PC-3 (cell line): ENCODE results near the gene CMC2. TPM values are rescaled to one million over a fixed set of nuclear protein-coding genes. Genes with fewer than 3 reads are reported as not detected.

Source experiments
- ATAC-seq: fragments of 200-7000 bp; cut with Tn5 transposase; 2 replicates; pipeline ENCODE4 v1.9.1; 2020; ENCODE audit warnings: mild to moderate bottlenecking, moderate library complexity
- BruUV-seq: library from RNA; stranded (reverse); fragments of 400-500 nt; replicated peaks from 2 replicates; lab custom pipeline; 2021; lab: Mats Ljungman, UMichigan
- CTCF ChIA-PET: fragments of 300-600 bp; sonication (Branson Sonifier 250); formaldehyde crosslinking; loops from one replicate; lab custom pipeline; 2022; ENCODE audit warnings: antibody characterized with exemption; lab: Charles Lee
- POLR2A ChIA-PET: fragments of 300-600 bp; sonication (Branson Sonifier 250); formaldehyde crosslinking; loops from one replicate; lab custom pipeline; 2022; ENCODE audit warnings: antibody characterized with exemption; ENCODE audit not compliant: unreplicated experiment; lab: Charles Lee
- DNase-seq: peaks from one replicate; pipeline ENCODE4 v3.0.0-alpha.2; 2015
- H2AFZ ChIP-seq: fragments of 300-600 bp; sonication (generic); 2 replicates; pipeline ENCODE4 v1.6.0; 2016; ENCODE audit warnings: antibody characterized with exemption, low read length
- H3F3A ChIP-seq: fragments of 300-600 bp; sonication (generic); one replicate; pipeline ENCODE4 v1.6.0; 2017; ENCODE audit warnings: antibody characterized with exemption, low read length, control low read depth, mild to moderate bottlenecking; ENCODE audit not compliant: unreplicated experiment
- H3K27ac ChIP-seq: fragments of 300-600 bp; sonication (generic); 2 replicates; pipeline ENCODE4 v1.5.1; 2016; ENCODE audit warnings: mild to moderate bottlenecking, low read length
- H3K27me3 ChIP-seq: fragments of 300-600 bp; sonication (generic); 2 replicates; pipeline ENCODE4 v1.6.1; 2016; ENCODE audit warnings: low read length, mixed read lengths
- H3K36me3 ChIP-seq: fragments of 300-600 bp; sonication (generic); 2 replicates; pipeline ENCODE4 v1.6.1; 2016; ENCODE audit warnings: low read depth, mixed run types, low read length, mixed read lengths
- H3K4me1 ChIP-seq: fragments of 300-600 bp; sonication (generic); 2 replicates; pipeline ENCODE4 v1.5.1; 2016; ENCODE audit warnings: low read length; ENCODE audit not compliant: insufficient read depth
- H3K4me2 ChIP-seq: fragments of 300-600 bp; sonication (generic); 2 replicates; pipeline ENCODE4 v1.6.0; 2016; ENCODE audit warnings: low read length
- H3K4me3 ChIP-seq: fragments of 300-600 bp; sonication (generic); 2 replicates; pipeline ENCODE4 v1.5.1; 2016; ENCODE audit warnings: mild to moderate bottlenecking, low read length, mixed read lengths
- H3K79me2 ChIP-seq: fragments of 300-600 bp; sonication (generic); 2 replicates; pipeline ENCODE4 v1.6.1; 2017; ENCODE audit warnings: low read length, mixed read lengths
- H3K9ac ChIP-seq: fragments of 300-600 bp; sonication (generic); 2 replicates; pipeline ENCODE4 v1.6.0; 2016; ENCODE audit warnings: mild to moderate bottlenecking, low read length
- H3K9me2 ChIP-seq: fragments of 300-600 bp; sonication (generic); replicated peaks from 2 replicates; pipeline ENCODE4 v1.6.1; 2016; ENCODE audit warnings: mixed run types, low read length, mixed read lengths
- H3K9me3 ChIP-seq: fragments of 300-600 bp; sonication (generic); 2 replicates; pipeline ENCODE4 v1.6.1; 2016; ENCODE audit warnings: low read length, mixed read lengths
- H4K20me1 ChIP-seq: fragments of 300-600 bp; sonication (generic); 2 replicates; pipeline ENCODE4 v1.6.1; 2016; ENCODE audit warnings: low read length, mixed read lengths
- EZH2 ChIP-seq: fragments of 300-600 bp; sonication (generic); IDR thresholded peaks from one replicate; pipeline ENCODE4 v1.6.1; 2017; ENCODE audit warnings: antibody characterized with exemption, mild to moderate bottlenecking, low read length; ENCODE audit not compliant: unreplicated experiment
- EZH2phosphoT487 ChIP-seq: fragments of 300-600 bp; sonication (generic); IDR thresholded peaks from 2 replicates; pipeline ENCODE4 v1.6.1; 2018; ENCODE audit warnings: mild to moderate bottlenecking, antibody characterized with exemption, low read length, borderline replicate concordance
- intact Hi-C: fragments of 100-400 bp; cut with micrococcal nuclease; formaldehyde crosslinking; loops from 2 replicates; pipeline ENCODE4 v1.9.0; 2023
- total RNA-seq: library from RNA; depleted of rRNA; stranded (reverse); fragments of >200 nt; gene quantifications from 2 replicates; pipeline ENCODE4 v1.2.3, GENCODE V29; 2014
- TF ChIP-seq, protein P1 (sequence below): fragments of 300-600 bp; sonication (generic); conservative IDR thresholded peaks from 2 replicates; pipeline ENCODE4 v1.5.1; 2017; ENCODE audit warnings: antibody characterized with exemption, low read depth, mild to moderate bottlenecking, low read length

The CMC2 gene
- total RNA-seq, 1 experiment from 2014 or later: 86.2 TPM

DNA sequence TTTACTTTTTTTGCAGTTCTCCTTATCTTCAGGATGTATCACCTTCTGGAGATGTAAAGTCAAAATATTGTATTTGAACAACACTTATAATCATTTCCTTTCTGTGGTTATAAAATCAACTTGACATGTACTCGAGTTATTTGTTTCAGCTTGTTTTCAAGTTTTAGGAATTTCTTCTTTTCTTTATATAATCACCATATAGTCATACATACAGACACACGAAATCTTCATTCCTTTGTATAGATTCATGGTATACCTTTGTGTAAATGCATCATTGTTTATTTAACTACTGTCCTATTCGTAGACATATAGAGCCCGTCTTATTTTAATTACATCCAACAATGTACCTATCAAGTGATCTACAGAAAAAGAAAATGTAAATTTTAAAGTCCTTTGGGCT, 40.1 kb downstream of the CMC2 start:
- Histone ChIP-seq H3K9me3 (no peaks in the 10 kb centered on the region), H3K4me3 (no peak overlapping the region), H3K27me3 (no peaks in the 10 kb centered on the region), H3K9ac (no peak overlapping the region), H3K36me3 (no peaks in the 10 kb centered on the region), H3K4me2 (no peak overlapping the region), H2AFZ (no peak overlapping the region), H3K9me2 (no peaks in the 10 kb centered on the region), H3K4me1 (no peaks in the 10 kb centered on the region), H4K20me1 (no peaks in the 10 kb centered on the region), H3K27ac (no peak overlapping the region), H3F3A (no peaks in the 10 kb centered on the region), H3K79me2 (no peaks in the 10 kb centered on the region)
- TF ChIP-seq EZH2 (no peak), EZH2phosphoT487 (no peak)
- TF ChIP-seq, protein P1, sequence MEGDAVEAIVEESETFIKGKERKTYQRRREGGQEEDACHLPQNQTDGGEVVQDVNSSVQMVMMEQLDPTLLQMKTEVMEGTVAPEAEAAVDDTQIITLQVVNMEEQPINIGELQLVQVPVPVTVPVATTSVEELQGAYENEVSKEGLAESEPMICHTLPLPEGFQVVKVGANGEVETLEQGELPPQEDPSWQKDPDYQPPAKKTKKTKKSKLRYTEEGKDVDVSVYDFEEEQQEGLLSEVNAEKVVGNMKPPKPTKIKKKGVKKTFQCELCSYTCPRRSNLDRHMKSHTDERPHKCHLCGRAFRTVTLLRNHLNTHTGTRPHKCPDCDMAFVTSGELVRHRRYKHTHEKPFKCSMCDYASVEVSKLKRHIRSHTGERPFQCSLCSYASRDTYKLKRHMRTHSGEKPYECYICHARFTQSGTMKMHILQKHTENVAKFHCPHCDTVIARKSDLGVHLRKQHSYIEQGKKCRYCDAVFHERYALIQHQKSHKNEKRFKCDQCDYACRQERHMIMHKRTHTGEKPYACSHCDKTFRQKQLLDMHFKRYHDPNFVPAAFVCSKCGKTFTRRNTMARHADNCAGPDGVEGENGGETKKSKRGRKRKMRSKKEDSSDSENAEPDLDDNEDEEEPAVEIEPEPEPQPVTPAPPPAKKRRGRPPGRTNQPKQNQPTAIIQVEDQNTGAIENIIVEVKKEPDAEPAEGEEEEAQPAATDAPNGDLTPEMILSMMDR: no peak
- DNase-seq (no peak), ATAC-seq (no peak)
- CTCF ChIA-PET: interaction anchor here (0.6 kb wide), 1 partner anchor 1646 kb away, joined by 3 read pairs; no protein-coding TSS in a partner anchor
- POLR2A ChIA-PET: no interaction called here
- intact Hi-C loops: no loop called here
- BruUV-seq: no TSS peak

DNA sequence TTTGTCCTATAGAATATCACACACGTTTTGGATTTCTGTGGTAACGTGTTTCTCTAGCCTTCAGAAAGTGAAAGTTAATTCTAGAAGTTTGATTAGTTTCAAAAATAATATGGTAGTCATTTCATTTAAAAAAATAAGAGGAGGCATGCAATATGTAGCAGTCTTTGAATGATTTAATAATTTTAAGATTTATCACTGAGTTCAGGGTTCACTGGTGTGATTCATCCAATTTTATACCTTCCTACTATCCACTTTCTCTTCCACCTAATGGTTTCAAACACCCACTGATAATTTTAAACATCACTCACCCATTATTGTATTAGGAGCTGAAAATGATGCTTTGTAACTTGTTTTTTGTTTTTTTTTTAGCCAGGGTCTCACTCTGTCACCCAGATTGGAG, 42.3 kb downstream of the CMC2 start:
- ChIA-PET POLR2A (no interaction called here), CTCF (no interaction called here)
- no peak overlapping the region for H3K4me2 ChIP-seq
- H3K79me2 ChIP-seq: no peaks in the 10 kb centered on the region
- H3F3A ChIP-seq: no peaks in the 10 kb centered on the region
- no peak for ATAC-seq
- H3K27ac ChIP-seq: no peak overlapping the region
- no peaks in the 10 kb centered on the region for H3K27me3 ChIP-seq
- H3K9me2 ChIP-seq: no peaks in the 10 kb centered on the region
- H4K20me1 ChIP-seq: no peaks in the 10 kb centered on the region
- H3K4me1 ChIP-seq: no peaks in the 10 kb centered on the region
- no TSS peak for BruUV-seq
- H3K4me3 ChIP-seq: no peak overlapping the region
- no peak for TF ChIP-seq EZH2phosphoT487
- TF ChIP-seq, protein P1: no peak
- TF ChIP-seq EZH2: no peak
- no peak overlapping the region for H3K9ac ChIP-seq
- intact Hi-C loops: no loop called here
- H2AFZ ChIP-seq: no peak overlapping the region
- DNase-seq: no peak
- 0 out of 2 replicates have a peak, but pooled peaks cover 3% of the 10 kb centered on the region for H3K9me3 ChIP-seq
- no peaks in the 10 kb centered on the region for H3K36me3 ChIP-seq

DNA sequence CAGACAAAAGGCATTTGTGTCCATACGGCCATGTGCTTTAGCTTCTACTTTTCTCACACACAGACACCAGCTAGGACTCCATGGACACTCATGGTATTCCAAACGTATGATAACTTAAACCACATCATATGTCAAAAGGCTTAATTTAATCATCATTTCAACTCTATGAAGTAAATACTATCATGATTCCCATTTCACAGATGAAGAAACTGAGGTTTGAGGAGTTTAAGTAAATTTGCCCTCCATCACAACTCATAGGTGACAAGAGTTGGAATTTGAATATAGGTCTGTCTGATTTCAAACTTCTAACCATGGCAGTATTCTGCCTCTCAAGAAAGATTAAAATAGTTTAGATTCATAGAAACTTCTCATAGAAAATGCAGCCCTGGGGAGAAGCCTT, 43.8 kb downstream of the CMC2 start:
- 0 out of 2 replicates have a peak, but pooled peaks cover 3% of the 10 kb centered on the region for H3K9me3 ChIP-seq
- no peak overlapping the region for H3K4me3 ChIP-seq
- no peak overlapping the region for H3K4me2 ChIP-seq
- intact Hi-C loops: no loop called here
- no peaks in the 10 kb centered on the region for H3K36me3 ChIP-seq
- no peak overlapping the region for H3K27ac ChIP-seq
- H3F3A ChIP-seq: no peaks in the 10 kb centered on the region
- no peaks in the 10 kb centered on the region for H4K20me1 ChIP-seq
- no peaks in the 10 kb centered on the region for H3K9me2 ChIP-seq
- H3K27me3 ChIP-seq: no peaks in the 10 kb centered on the region
- ATAC-seq: no peak
- H3K9ac ChIP-seq: no peak overlapping the region
- DNase-seq: no peak
- CTCF ChIA-PET: no interaction called here
- H2AFZ ChIP-seq: no peak overlapping the region
- POLR2A ChIA-PET: no interaction called here
- H3K4me1 ChIP-seq: no peaks in the 10 kb centered on the region
- no TSS peak for BruUV-seq
- no peaks in the 10 kb centered on the region for H3K79me2 ChIP-seq
- TF ChIP-seq EZH2phosphoT487 (no peak), EZH2 (no peak)
- TF ChIP-seq, protein P1: no peak
